ENCODE data around the gene POTEG. TPM values are rescaled to one million over a fixed set of nuclear protein-coding genes. Genes with fewer than 3 reads are reported as not detected.
"Not testable (repeated sequence)": the region's sequence is repeated elsewhere in the genome, so short reads cannot be mapped to it uniquely, and the experiment has no call there.

POTEG gene
- total RNA-seq, 1 experiment from 2014 or later: not detected

- not testable (repeated sequence) for H3K4me3 ChIP-seq (ENCODE audit: insufficient read depth, low read depth, low read length); DNase-seq; H3K27me3 ChIP-seq (ENCODE audit: control insufficient read depth, insufficient read depth, low read length)
Measured at GRCh38 chr14:19390230-19390629, 43.9 kb downstream of the POTEG start.

GRCh38 chr14:19388741-19389140, 45.4 kb downstream of the POTEG start:
- not testable (repeated sequence) for H3K4me3 ChIP-seq (ENCODE audit: insufficient read depth, low read depth, low read length); H3K36me3 ChIP-seq (replicated peaks; ENCODE audit: control insufficient read depth, insufficient read depth, low read length); H3K27me3 ChIP-seq (ENCODE audit: control insufficient read depth, insufficient read depth, low read length); DNase-seq

More at GRCh38 chr14:19390230-19390629, 43.9 kb downstream of the POTEG start:
- not testable (repeated sequence) for H3K36me3 ChIP-seq (replicated peaks; ENCODE audit: control insufficient read depth, insufficient read depth, low read length)

- not testable (repeated sequence) for DNase-seq; H3K4me3 ChIP-seq (ENCODE audit: insufficient read depth, low read depth, low read length); H3K36me3 ChIP-seq (replicated peaks; ENCODE audit: control insufficient read depth, insufficient read depth, low read length); H3K27me3 ChIP-seq (ENCODE audit: control insufficient read depth, insufficient read depth, low read length)
Measured at GRCh38 chr14:19386996-19387395, 47.1 kb downstream of the POTEG start.

- H3K4me3 ChIP-seq (ENCODE audit: insufficient read depth, low read depth, low read length); DNase-seq; H3K27me3 ChIP-seq (ENCODE audit: control insufficient read depth, insufficient read depth, low read length); H3K36me3 ChIP-seq (replicated peaks; ENCODE audit: control insufficient read depth, insufficient read depth, low read length): not testable (repeated sequence)
Measured at GRCh38 chr14:19386309-19386708, 47.8 kb downstream of the POTEG start.

GRCh38 chr14:19384088-19384781, 49.9 kb downstream of the POTEG start:
- H3K36me3 ChIP-seq (replicated peaks; ENCODE audit: control insufficient read depth, insufficient read depth, low read length); H3K4me3 ChIP-seq (ENCODE audit: insufficient read depth, low read depth, low read length); H3K27me3 ChIP-seq (ENCODE audit: control insufficient read depth, insufficient read depth, low read length); DNase-seq: not testable (repeated sequence)

GRCh38 chr14:19383008-19383584, 51.0 kb downstream of the POTEG start:
- DNase-seq; H3K4me3 ChIP-seq (ENCODE audit: insufficient read depth, low read depth, low read length); H3K27me3 ChIP-seq (ENCODE audit: control insufficient read depth, insufficient read depth, low read length); H3K36me3 ChIP-seq (replicated peaks; ENCODE audit: control insufficient read depth, insufficient read depth, low read length): not testable (repeated sequence)

- H3K36me3 ChIP-seq (replicated peaks; ENCODE audit: control insufficient read depth, insufficient read depth, low read length); H3K4me3 ChIP-seq (ENCODE audit: insufficient read depth, low read depth, low read length); H3K27me3 ChIP-seq (ENCODE audit: control insufficient read depth, insufficient read depth, low read length); DNase-seq: not testable (repeated sequence)
Measured at GRCh38 chr14:19380137-19380536, 54.0 kb downstream of the POTEG start.

- not testable (repeated sequence) for H3K36me3 ChIP-seq (replicated peaks; ENCODE audit: control insufficient read depth, insufficient read depth, low read length); DNase-seq; H3K4me3 ChIP-seq (ENCODE audit: insufficient read depth, low read depth, low read length); H3K27me3 ChIP-seq (ENCODE audit: control insufficient read depth, insufficient read depth, low read length)
Measured at GRCh38 chr14:19374451-19374903, 59.7 kb downstream of the POTEG start.

GRCh38 chr14:19372813-19373500, 61.2 kb downstream of the POTEG start:
- not testable (repeated sequence) for DNase-seq; H3K4me3 ChIP-seq (ENCODE audit: insufficient read depth, low read depth, low read length); H3K27me3 ChIP-seq (ENCODE audit: control insufficient read depth, insufficient read depth, low read length); H3K36me3 ChIP-seq (replicated peaks; ENCODE audit: control insufficient read depth, insufficient read depth, low read length)

- H3K36me3 ChIP-seq (replicated peaks; ENCODE audit: control insufficient read depth, insufficient read depth, low read length); H3K27me3 ChIP-seq (ENCODE audit: control insufficient read depth, insufficient read depth, low read length); H3K4me3 ChIP-seq (ENCODE audit: insufficient read depth, low read depth, low read length); DNase-seq: not testable (repeated sequence)
Measured at GRCh38 chr14:19371767-19372166, 62.4 kb downstream of the POTEG start.

- not testable (repeated sequence) for H3K4me3 ChIP-seq (ENCODE audit: insufficient read depth, low read depth, low read length); H3K36me3 ChIP-seq (replicated peaks; ENCODE audit: control insufficient read depth, insufficient read depth, low read length); H3K27me3 ChIP-seq (ENCODE audit: control insufficient read depth, insufficient read depth, low read length); DNase-seq
Measured at GRCh38 chr14:19362803-19363202, 71.3 kb downstream of the POTEG start.

- H3K27me3 ChIP-seq (ENCODE audit: control insufficient read depth, insufficient read depth, low read length); H3K4me3 ChIP-seq (ENCODE audit: insufficient read depth, low read depth, low read length); H3K36me3 ChIP-seq (replicated peaks; ENCODE audit: control insufficient read depth, insufficient read depth, low read length); DNase-seq: not testable (repeated sequence)
Measured at GRCh38 chr14:19362323-19362722, 71.8 kb downstream of the POTEG start.

- not testable (repeated sequence) for H3K36me3 ChIP-seq (replicated peaks; ENCODE audit: control insufficient read depth, insufficient read depth, low read length); DNase-seq; H3K4me3 ChIP-seq (ENCODE audit: insufficient read depth, low read depth, low read length)
Measured at GRCh38 chr14:19361636-19362253, 72.4 kb downstream of the POTEG start.

GRCh38 chr14:19360937-19361635, 73.1 kb downstream of the POTEG start:
- H3K4me3 ChIP-seq (ENCODE audit: insufficient read depth, low read depth, low read length); DNase-seq; H3K36me3 ChIP-seq (replicated peaks; ENCODE audit: control insufficient read depth, insufficient read depth, low read length); H3K27me3 ChIP-seq (ENCODE audit: control insufficient read depth, insufficient read depth, low read length): not testable (repeated sequence)

More at GRCh38 chr14:19361636-19362253, 72.4 kb downstream of the POTEG start:
- not testable (repeated sequence) for H3K27me3 ChIP-seq (ENCODE audit: control insufficient read depth, insufficient read depth, low read length)
